MM.1S (cell line): ENCODE data around the gene FDX2.

Source experiments
- EZH2 ChIP-seq: fragments of 300-600 bp; sonication (generic); optimal IDR thresholded peaks from 2 replicates; pipeline ENCODE3; 2017; ENCODE audit warnings: low read depth, mild to moderate bottlenecking, antibody characterized with exemption, low read length, mixed read lengths
- EZH2phosphoT487 ChIP-seq: fragments of 300-600 bp; sonication (generic); IDR thresholded peaks from 2 replicates; pipeline ENCODE4 v1.6.1; 2018; ENCODE audit warnings: antibody characterized with exemption, low read length
- TF ChIP-seq, protein P1 (sequence below): fragments of 300-600 bp; sonication (generic); IDR thresholded peaks from 2 replicates; pipeline ENCODE4 v1.5.1; 2016; ENCODE audit warnings: antibody characterized with exemption, low read length, mixed read lengths

DNA sequence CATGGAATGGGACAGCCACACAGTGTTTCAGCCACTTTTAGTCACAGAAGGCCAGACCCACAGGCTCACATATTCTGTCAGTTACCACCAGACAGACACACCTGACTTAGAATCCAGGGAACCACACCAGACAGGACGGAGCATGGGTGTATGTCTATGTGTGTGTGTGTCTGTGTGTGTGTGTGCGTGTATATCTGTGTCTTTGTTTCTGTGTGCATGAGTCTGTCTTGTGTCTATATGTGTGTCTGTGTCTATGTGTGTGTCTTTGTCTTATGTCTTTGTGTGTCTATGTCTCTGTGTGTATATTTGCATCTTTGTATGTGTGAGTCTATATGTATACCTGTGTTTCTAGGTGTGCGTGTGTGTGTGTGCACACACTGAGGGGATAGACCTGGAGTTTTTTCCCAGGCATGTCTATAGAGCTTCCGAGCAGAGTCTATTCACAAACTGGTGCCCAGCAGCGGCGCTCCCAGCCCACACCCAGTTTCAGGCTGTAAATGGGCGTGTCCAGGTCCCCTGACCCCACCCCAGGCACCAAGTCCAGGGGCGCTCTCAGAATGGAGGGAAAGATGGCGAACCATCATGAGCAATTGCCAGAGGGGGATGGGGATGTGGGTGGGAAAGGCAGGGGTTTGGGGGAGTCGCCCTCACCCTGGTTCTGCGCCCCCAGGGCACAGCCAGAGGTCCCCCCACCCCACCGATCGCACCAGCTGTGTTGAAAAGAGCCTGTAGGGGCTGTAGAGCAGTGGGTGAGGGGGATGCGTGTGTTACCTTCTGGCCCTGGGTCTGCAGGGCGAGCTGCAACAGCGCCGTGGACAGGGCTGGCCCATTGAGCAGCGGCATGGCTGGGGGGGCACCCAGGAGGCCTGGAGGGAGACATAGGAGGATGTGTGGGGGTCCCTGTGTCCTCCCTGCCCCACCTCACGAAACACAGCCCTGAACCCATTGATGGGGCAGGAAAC is 6.3 kb upstream of the FDX2 start:
- TF ChIP-seq, protein P1, sequence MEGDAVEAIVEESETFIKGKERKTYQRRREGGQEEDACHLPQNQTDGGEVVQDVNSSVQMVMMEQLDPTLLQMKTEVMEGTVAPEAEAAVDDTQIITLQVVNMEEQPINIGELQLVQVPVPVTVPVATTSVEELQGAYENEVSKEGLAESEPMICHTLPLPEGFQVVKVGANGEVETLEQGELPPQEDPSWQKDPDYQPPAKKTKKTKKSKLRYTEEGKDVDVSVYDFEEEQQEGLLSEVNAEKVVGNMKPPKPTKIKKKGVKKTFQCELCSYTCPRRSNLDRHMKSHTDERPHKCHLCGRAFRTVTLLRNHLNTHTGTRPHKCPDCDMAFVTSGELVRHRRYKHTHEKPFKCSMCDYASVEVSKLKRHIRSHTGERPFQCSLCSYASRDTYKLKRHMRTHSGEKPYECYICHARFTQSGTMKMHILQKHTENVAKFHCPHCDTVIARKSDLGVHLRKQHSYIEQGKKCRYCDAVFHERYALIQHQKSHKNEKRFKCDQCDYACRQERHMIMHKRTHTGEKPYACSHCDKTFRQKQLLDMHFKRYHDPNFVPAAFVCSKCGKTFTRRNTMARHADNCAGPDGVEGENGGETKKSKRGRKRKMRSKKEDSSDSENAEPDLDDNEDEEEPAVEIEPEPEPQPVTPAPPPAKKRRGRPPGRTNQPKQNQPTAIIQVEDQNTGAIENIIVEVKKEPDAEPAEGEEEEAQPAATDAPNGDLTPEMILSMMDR: no peak
- no peak for TF ChIP-seq EZH2
- TF ChIP-seq EZH2phosphoT487: no peak
